DND-41 (cell line): ENCODE measurements around the gene DLG1.

Experiments
- CTCF ChIP-seq: IDR thresholded peaks from 2 replicates; pipeline ENCODE4 v1.5.1; 2012; ENCODE audit warnings: borderline replicate concordance, low read length, moderate library complexity, mild to moderate bottlenecking; ENCODE audit not compliant: poor library complexity, severe bottlenecking; ENCODE audit errors: extremely low read depth
- EZH2 ChIP-seq: IDR thresholded peaks from 3 replicates; pipeline ENCODE4 v1.6.1; 2012; ENCODE audit warnings: borderline replicate concordance, low read depth, mild to moderate bottlenecking, moderate library complexity, low read length, inconsistent platforms; ENCODE audit not compliant: severe bottlenecking

- TF ChIP-seq CTCF (no peak), EZH2 (no peak)
Observed at GRCh38 chr3:197189623-197190022, 108.8 kb downstream of the DLG1 start.
